HEK293 (cell line): Measurements from ENCODE around the gene DPCD.
A peak's percentile ranks its signal among the peaks of the same experiment; 100 is the strongest.

Experiments used
- CTCF ChIA-PET: fragments of 350-600 bp; formaldehyde crosslinking; extraction: SDS; loops from one replicate; lab custom pipeline; 2021; ENCODE audit warnings: antibody characterized with exemption; lab: Yijun Ruan, JAX
- POLR2A ChIA-PET: fragments of 300-600 bp; formaldehyde crosslinking; extraction: SDS; loops from one replicate; lab custom pipeline; 2020; ENCODE audit warnings: antibody characterized with exemption, inconsistent platforms; lab: Yijun Ruan, JAX
- H3K27ac ChIP-seq: fragments of 200-500 bp; sonication (Bioruptor generic); 2 replicates; pipeline ENCODE4 v1.5.1; 2014; ENCODE audit warnings: low read depth, low read length, control low read depth, inconsistent platforms; ENCODE audit errors: extremely low read depth
- H3K36me3 ChIP-seq, 2 experiments: fragments of 200-500 bp in 1 of 2; sonication (Bioruptor generic) in 1 of 2; 1 replicate in 1 of 2; 2 replicates in 1 of 2; pipeline ENCODE4 v1.5.1; 2014 to 2017; ENCODE audit warnings: inconsistent platforms in 2 of 2, low read length in 2 of 2; ENCODE audit not compliant: control insufficient read depth in 2 of 2, insufficient read depth in 1 of 2
- H3K4me1 ChIP-seq: fragments of 200-500 bp; sonication (Bioruptor generic); 2 replicates; pipeline ENCODE4 v1.5.1; 2014; ENCODE audit warnings: mild to moderate bottlenecking, low read length, inconsistent platforms; ENCODE audit not compliant: control insufficient read depth, insufficient read depth
- H3K4me3 ChIP-seq: 2 replicates; pipeline ENCODE4 v1.5.1; 2011; ENCODE audit warnings: low read depth, mild to moderate bottlenecking, control low read depth, low read length, moderate library complexity
- H3K9me3 ChIP-seq: fragments of 200-500 bp; sonication (Bioruptor generic); 2 replicates; pipeline ENCODE4 v1.5.1; 2014; ENCODE audit warnings: low read depth, low read length, inconsistent platforms; ENCODE audit not compliant: control insufficient read depth, insufficient read depth
- HOXD13 ChIP-seq: sonication (generic); formaldehyde crosslinking; IDR thresholded peaks from 2 replicates; pipeline ENCODE4 v1.8.0; 2022; ENCODE audit warnings: missing genetic modification reagents, borderline replicate concordance
- KLF10 ChIP-seq: fragments of 450-650 bp; IDR thresholded peaks from 2 replicates; pipeline ENCODE4 v1.5.1; 2018; ENCODE audit warnings: missing biosample characterization, mild to moderate bottlenecking, missing genetic modification characterization
- KLF16 ChIP-seq: fragments of 450-650 bp; formaldehyde crosslinking; IDR thresholded peaks from 2 replicates; pipeline ENCODE4 v1.5.1; 2017; ENCODE audit warnings: missing biosample characterization, missing genetic modification characterization
- SCRT1 ChIP-seq: fragments of 450-650 bp; formaldehyde crosslinking; IDR thresholded peaks from 2 replicates; pipeline ENCODE4 v1.5.1; 2016; ENCODE audit warnings: missing biosample characterization, missing genetic modification characterization, borderline replicate concordance
- SP7 ChIP-seq: fragments of 450-650 bp; formaldehyde crosslinking; IDR thresholded peaks from 2 replicates; pipeline ENCODE4 v1.5.1; 2016; ENCODE audit warnings: missing biosample characterization, missing genetic modification characterization
- ZBTB1 ChIP-seq: fragments of 450-650 bp; formaldehyde crosslinking; IDR thresholded peaks from 2 replicates; pipeline ENCODE4 v1.5.1; 2016; ENCODE audit warnings: missing biosample characterization, missing genetic modification characterization
- ZBTB21 ChIP-seq: fragments of 450-650 bp; formaldehyde crosslinking; IDR thresholded peaks from 2 replicates; pipeline ENCODE4 v1.5.1; 2017; ENCODE audit warnings: missing biosample characterization, missing genetic modification characterization
- ZEB2 ChIP-seq: fragments of 450-650 bp; formaldehyde crosslinking; IDR thresholded peaks from 2 replicates; pipeline ENCODE4 v1.5.1; 2016; ENCODE audit warnings: missing biosample characterization, missing genetic modification characterization
- ZNF138 ChIP-seq: fragments of 450-650 bp; formaldehyde crosslinking; IDR thresholded peaks from 2 replicates; pipeline ENCODE4 v1.5.1; 2016; ENCODE audit warnings: missing biosample characterization, missing genetic modification characterization, borderline replicate concordance
- ZNF2 ChIP-seq: fragments of 450-650 bp; formaldehyde crosslinking; IDR thresholded peaks from 2 replicates; pipeline ENCODE4 v1.5.1; 2016; ENCODE audit warnings: missing biosample characterization, missing genetic modification characterization
- ZNF211 ChIP-seq: fragments of 450-650 bp; formaldehyde crosslinking; IDR thresholded peaks from 2 replicates; pipeline ENCODE4 v1.5.1; 2016; ENCODE audit warnings: low read depth, missing biosample characterization, missing genetic modification characterization
- ZNF221 ChIP-seq: fragments of 450-650 bp; formaldehyde crosslinking; IDR thresholded peaks from 2 replicates; pipeline ENCODE4 v1.5.1; 2017; ENCODE audit warnings: missing biosample characterization, missing genetic modification characterization, borderline replicate concordance
- ZNF239 ChIP-seq: fragments of 450-650 bp; formaldehyde crosslinking; IDR thresholded peaks from 2 replicates; pipeline ENCODE4 v1.5.1; 2016; ENCODE audit warnings: missing biosample characterization, missing genetic modification characterization
- ZNF335 ChIP-seq: fragments of 450-650 bp; formaldehyde crosslinking; conservative IDR thresholded peaks from 2 replicates; pipeline ENCODE4 v1.5.1; 2016; ENCODE audit warnings: missing biosample characterization, missing genetic modification characterization
- ZNF350 ChIP-seq: fragments of 450-650 bp; formaldehyde crosslinking; IDR thresholded peaks from 2 replicates; pipeline ENCODE4 v1.5.0; 2017; ENCODE audit warnings: missing biosample characterization, mild to moderate bottlenecking, missing genetic modification characterization
- ZNF404 ChIP-seq: fragments of 450-650 bp; formaldehyde crosslinking; IDR thresholded peaks from 2 replicates; pipeline ENCODE4 v1.5.1; 2017; ENCODE audit warnings: missing biosample characterization, missing genetic modification characterization
- ZNF530 ChIP-seq: fragments of 450-650 bp; formaldehyde crosslinking; IDR thresholded peaks from 2 replicates; pipeline ENCODE4 v1.5.1; 2016; ENCODE audit warnings: low read depth, missing biosample characterization, missing genetic modification characterization
- ZNF561 ChIP-seq: fragments of 450-650 bp; IDR thresholded peaks from 2 replicates; pipeline ENCODE4 v1.5.1; 2018; ENCODE audit warnings: missing biosample characterization, missing genetic modification characterization, borderline replicate concordance
- ZNF600 ChIP-seq: fragments of 450-650 bp; formaldehyde crosslinking; IDR thresholded peaks from 2 replicates; pipeline ENCODE4 v1.5.1; 2016; ENCODE audit warnings: missing biosample characterization, missing genetic modification characterization
- ZNF623 ChIP-seq: fragments of 450-650 bp; formaldehyde crosslinking; IDR thresholded peaks from 2 replicates; pipeline ENCODE4 v1.5.1; 2016; ENCODE audit warnings: missing biosample characterization, missing genetic modification characterization
- ZNF654 ChIP-seq: fragments of 450-650 bp; formaldehyde crosslinking; IDR thresholded peaks from 2 replicates; pipeline ENCODE4 v1.5.1; 2016; ENCODE audit warnings: low read depth, missing biosample characterization, missing genetic modification characterization
- TF ChIP-seq, protein P1 (sequence below): sonication (generic); formaldehyde crosslinking; IDR thresholded peaks from 2 replicates; pipeline ENCODE4 v1.8.1; 2022; ENCODE audit warnings: mild to moderate bottlenecking, moderate library complexity, missing genetic modification reagents
- TF ChIP-seq, protein P2 (sequence below): IDR thresholded peaks from 2 replicates; pipeline ENCODE4 v1.6.1; 2011; ENCODE audit warnings: mild to moderate bottlenecking, low read depth, low read length, borderline replicate concordance
- TF ChIP-seq, protein P3 (sequence below): fragments of 450-650 bp; formaldehyde crosslinking; IDR thresholded peaks from 2 replicates; pipeline ENCODE4 v1.5.1; 2017; ENCODE audit warnings: missing biosample characterization, missing genetic modification characterization
- TF ChIP-seq, protein P4 (sequence below): fragments of 450-650 bp; formaldehyde crosslinking; IDR thresholded peaks from 2 replicates; pipeline ENCODE4 v1.5.1; 2017; ENCODE audit warnings: missing biosample characterization, missing genetic modification characterization

DPCD gene

DNA sequence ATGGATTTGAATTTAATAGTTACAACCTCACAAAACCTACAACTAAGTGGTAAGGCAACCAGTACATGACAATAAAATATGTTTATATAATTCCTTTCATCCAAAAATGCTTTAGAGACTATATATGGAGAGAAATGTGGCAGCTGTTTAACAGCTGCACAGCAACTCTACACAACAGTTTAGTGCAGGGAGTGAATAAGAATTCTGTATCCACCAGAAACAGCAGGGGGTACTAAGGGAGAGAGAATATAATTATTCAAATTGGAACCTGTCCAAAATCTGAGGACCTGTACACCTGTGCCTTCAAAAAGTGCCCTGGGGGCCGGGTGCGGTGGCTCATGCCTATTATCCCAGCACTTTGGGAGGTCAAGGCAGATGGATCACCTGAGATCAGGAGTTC is 49.7 kb upstream of the DPCD start:
- H3K4me1 ChIP-seq = no peaks in the 10 kb centered on the region
- H3K27ac ChIP-seq = no peak overlapping the region
- TF ChIP-seq ZBTB21 (tag by site-specific recombination) = no peak
- no peak for TF ChIP-seq ZNF600 (tag by site-specific recombination)
- TF ChIP-seq, protein P1, sequence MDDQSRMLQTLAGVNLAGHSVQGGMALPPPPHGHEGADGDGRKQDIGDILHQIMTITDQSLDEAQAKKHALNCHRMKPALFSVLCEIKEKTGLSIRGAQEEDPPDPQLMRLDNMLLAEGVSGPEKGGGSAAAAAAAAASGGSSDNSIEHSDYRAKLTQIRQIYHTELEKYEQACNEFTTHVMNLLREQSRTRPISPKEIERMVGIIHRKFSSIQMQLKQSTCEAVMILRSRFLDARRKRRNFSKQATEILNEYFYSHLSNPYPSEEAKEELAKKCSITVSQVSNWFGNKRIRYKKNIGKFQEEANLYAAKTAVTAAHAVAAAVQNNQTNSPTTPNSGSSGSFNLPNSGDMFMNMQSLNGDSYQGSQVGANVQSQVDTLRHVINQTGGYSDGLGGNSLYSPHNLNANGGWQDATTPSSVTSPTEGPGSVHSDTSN (CRISPR knock-in tag) = no peak
- no peak for TF ChIP-seq ZNF654 (tag by site-specific recombination)
- TF ChIP-seq ZBTB1 (tag by site-specific recombination) = no peak
- TF ChIP-seq ZNF623 (tag by site-specific recombination) = no peak
- TF ChIP-seq ZNF138 = no peak
- TF ChIP-seq, protein P2, sequence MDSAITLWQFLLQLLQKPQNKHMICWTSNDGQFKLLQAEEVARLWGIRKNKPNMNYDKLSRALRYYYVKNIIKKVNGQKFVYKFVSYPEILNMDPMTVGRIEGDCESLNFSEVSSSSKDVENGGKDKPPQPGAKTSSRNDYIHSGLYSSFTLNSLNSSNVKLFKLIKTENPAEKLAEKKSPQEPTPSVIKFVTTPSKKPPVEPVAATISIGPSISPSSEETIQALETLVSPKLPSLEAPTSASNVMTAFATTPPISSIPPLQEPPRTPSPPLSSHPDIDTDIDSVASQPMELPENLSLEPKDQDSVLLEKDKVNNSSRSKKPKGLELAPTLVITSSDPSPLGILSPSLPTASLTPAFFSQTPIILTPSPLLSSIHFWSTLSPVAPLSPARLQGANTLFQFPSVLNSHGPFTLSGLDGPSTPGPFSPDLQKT = no peak
- TF ChIP-seq ZEB2 = no peak
- no peak for TF ChIP-seq SP7
- TF ChIP-seq KLF16 (tag by site-specific recombination) = no peak
- no peak for TF ChIP-seq SCRT1 (tag by site-specific recombination)
- no peak for TF ChIP-seq ZNF2 (tag by site-specific recombination)
- TF ChIP-seq ZNF239 = no peak
- TF ChIP-seq, protein P3, sequence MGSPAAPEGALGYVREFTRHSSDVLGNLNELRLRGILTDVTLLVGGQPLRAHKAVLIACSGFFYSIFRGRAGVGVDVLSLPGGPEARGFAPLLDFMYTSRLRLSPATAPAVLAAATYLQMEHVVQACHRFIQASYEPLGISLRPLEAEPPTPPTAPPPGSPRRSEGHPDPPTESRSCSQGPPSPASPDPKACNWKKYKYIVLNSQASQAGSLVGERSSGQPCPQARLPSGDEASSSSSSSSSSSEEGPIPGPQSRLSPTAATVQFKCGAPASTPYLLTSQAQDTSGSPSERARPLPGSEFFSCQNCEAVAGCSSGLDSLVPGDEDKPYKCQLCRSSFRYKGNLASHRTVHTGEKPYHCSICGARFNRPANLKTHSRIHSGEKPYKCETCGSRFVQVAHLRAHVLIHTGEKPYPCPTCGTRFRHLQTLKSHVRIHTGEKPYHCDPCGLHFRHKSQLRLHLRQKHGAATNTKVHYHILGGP (tag by site-specific recombination) = no peak
- TF ChIP-seq ZNF404 = no peak
- no peak for TF ChIP-seq ZNF335 (tag by site-specific recombination)
- ChIA-PET POLR2A (no interaction called here), CTCF (interaction anchor here (0.6 to 3.0 kb wide), 6 partner anchors 8 to 266 kb away, joined by 3 to 11 read pairs (median 4); no protein-coding TSS in a partner anchor)
- peaks cover 3 to 41% of the 10 kb centered on the region in 2 experiments; a peak in 2 of 3 replicates for H3K36me3 ChIP-seq
- no peak overlapping the region for H3K4me3 ChIP-seq
- no peaks in the 10 kb centered on the region for H3K9me3 ChIP-seq

DNA sequence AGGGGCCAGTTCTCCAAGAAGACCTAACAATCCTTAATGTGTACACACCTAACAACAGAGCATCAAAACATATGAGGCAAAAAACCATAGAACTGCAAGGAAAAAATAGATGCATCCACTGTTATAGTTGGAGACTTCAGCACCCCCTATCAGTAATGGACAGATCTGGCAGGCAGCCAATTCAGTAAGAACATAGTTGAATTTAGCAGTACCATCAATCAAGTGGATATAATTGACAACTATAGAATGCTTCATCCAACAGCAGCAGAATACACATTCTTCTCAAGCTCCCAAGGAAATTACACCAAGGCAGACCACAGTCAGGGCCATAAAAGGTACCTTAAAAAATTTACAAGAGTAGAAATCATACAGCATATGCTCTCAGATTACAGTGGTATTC is 42.2 kb upstream of the DPCD start:
- peaks cover 0 to 5% of the 10 kb centered on the region in 2 experiments; a peak in 1 of 3 replicates for H3K36me3 ChIP-seq
- POLR2A ChIA-PET = no interaction called here
- no peak overlapping the region for H3K27ac ChIP-seq
- no peak overlapping the region for H3K4me3 ChIP-seq
- H3K9me3 ChIP-seq = no peaks in the 10 kb centered on the region
- CTCF ChIA-PET = interaction anchor here (0.5 to 1.9 kb wide), 7 partner anchors 8 to 449 kb away, joined by 3 to 10 read pairs (median 5); no protein-coding TSS in a partner anchor
- H3K4me1 ChIP-seq = 0 out of 2 replicates have a peak, but pooled peaks cover 3% of the 10 kb centered on the region
- TF ChIP-seq, protein P4, sequence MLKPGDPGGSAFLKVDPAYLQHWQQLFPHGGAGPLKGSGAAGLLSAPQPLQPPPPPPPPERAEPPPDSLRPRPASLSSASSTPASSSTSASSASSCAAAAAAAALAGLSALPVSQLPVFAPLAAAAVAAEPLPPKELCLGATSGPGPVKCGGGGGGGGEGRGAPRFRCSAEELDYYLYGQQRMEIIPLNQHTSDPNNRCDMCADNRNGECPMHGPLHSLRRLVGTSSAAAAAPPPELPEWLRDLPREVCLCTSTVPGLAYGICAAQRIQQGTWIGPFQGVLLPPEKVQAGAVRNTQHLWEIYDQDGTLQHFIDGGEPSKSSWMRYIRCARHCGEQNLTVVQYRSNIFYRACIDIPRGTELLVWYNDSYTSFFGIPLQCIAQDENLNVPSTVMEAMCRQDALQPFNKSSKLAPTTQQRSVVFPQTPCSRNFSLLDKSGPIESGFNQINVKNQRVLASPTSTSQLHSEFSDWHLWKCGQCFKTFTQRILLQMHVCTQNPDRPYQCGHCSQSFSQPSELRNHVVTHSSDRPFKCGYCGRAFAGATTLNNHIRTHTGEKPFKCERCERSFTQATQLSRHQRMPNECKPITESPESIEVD = peak; percentile 67
- TF ChIP-seq, protein P3 (tag by site-specific recombination) = 0 out of 2 replicates have a peak, but pooled peaks have one; percentile 14
- no peak for TF ChIP-seq ZNF530
- no peak for TF ChIP-seq ZNF221
- no peak for TF ChIP-seq HOXD13
- TF ChIP-seq, protein P2 = no peak
- TF ChIP-seq ZNF561 (tag by site-specific recombination) = no peak
- TF ChIP-seq ZNF350 (tag by site-specific recombination) = no peak
- TF ChIP-seq KLF10 = peak; percentile 32; the same call in 1 of the 2 replicates
- peak; percentile 82 for TF ChIP-seq ZNF211 (tag by site-specific recombination)
